Endothelial cell of umbilical vein (primary cell): ENCODE measurements around the gene SVOP. TPM values are rescaled to one million over a fixed set of nuclear protein-coding genes. Genes with fewer than 3 reads are reported as not detected.

Experiments
- BruUV-seq: library from RNA; stranded (reverse); fragments of 400-500 nt; replicated peaks from 2 replicates; lab custom pipeline; 2021; lab: Mats Ljungman, UMichigan
- CTCF ChIA-PET: fragments of 300-600, 350-600 bp; sonication (Branson Sonifier 250); formaldehyde crosslinking; loops from one replicate; lab custom pipeline; 2021; ENCODE audit warnings: antibody characterized with exemption, inconsistent platforms; lab: Charles Lee
- POLR2A ChIA-PET: fragments of 300-600, 350-600 bp; sonication (Branson Sonifier 250); formaldehyde crosslinking; loops from one replicate; lab custom pipeline; 2021; ENCODE audit warnings: antibody characterized with exemption, inconsistent platforms; lab: Charles Lee
- DNase-seq: peaks from one replicate; pipeline ENCODE4 v3.0.0-alpha.2; 2011; ENCODE audit warnings: low read depth, low spot score
- FAIRE-seq: peaks from 2 replicates; lab custom pipeline; 2011; peaks lifted over from hg19 to GRCh38; lab: Jason Lieb, UNC
- H2AFZ ChIP-seq: 2 replicates; pipeline ENCODE4 v1.6.0; 2012; ENCODE audit warnings: low read depth, low read length, control low read depth, inconsistent platforms
- H3K27ac ChIP-seq: 2 replicates; pipeline ENCODE4 v1.5.1; 2011; ENCODE audit warnings: low read depth, mild to moderate bottlenecking, control low read depth, low read length, moderate library complexity; ENCODE audit not compliant: insufficient read depth
- H3K27me3 ChIP-seq, 2 experiments: 2 replicates each; pipeline versions ENCODE4 v1.6.0 to v1.6.1; 2011; ENCODE audit warnings: low read length in 2 of 2, mixed read lengths in 1 of 2; ENCODE audit not compliant: control insufficient read depth in 2 of 2, insufficient read depth in 2 of 2
- H3K36me3 ChIP-seq, 2 experiments: 2 replicates in 1 of 2; 3 replicates in 1 of 2; pipeline ENCODE4 v1.5.1; 2011; ENCODE audit warnings: low read length in 2 of 2, mild to moderate bottlenecking in 1 of 2, moderate library complexity in 1 of 2; ENCODE audit not compliant: control insufficient read depth in 2 of 2, insufficient read depth in 2 of 2; ENCODE audit errors: extremely low read depth in 1 of 2
- H3K4me1 ChIP-seq: 3 replicates; pipeline ENCODE4 v1.5.1; 2011; ENCODE audit warnings: mild to moderate bottlenecking, low read length; ENCODE audit not compliant: control insufficient read depth, insufficient read depth; ENCODE audit errors: extremely low read depth
- H3K4me2 ChIP-seq: 2 replicates; pipeline ENCODE4 v1.6.1; 2011; ENCODE audit warnings: low read length, control low read depth, mixed read lengths; ENCODE audit not compliant: insufficient read depth
- H3K4me3 ChIP-seq, 3 experiments: fragments of 200-600 bp in 1 of 3; sonication (generic), shearing (Covaris generic) in 1 of 3; replicated peaks in 1 of 3; 2 replicates each; pipeline ENCODE4 v1.5.1; 2011 to 2016; ENCODE audit warnings: control low read depth in 3 of 3, low read length in 3 of 3, mild to moderate bottlenecking in 2 of 3, inconsistent platforms in 1 of 3, low read depth in 1 of 3, moderate library complexity in 1 of 3; ENCODE audit not compliant: insufficient read depth in 1 of 3
- H3K79me2 ChIP-seq: 2 replicates; pipeline ENCODE4 v1.6.0; 2012; ENCODE audit warnings: low read length, inconsistent platforms; ENCODE audit not compliant: control insufficient read depth, insufficient read depth
- H3K9ac ChIP-seq: replicated peaks from 2 replicates; pipeline ENCODE3; 2011; ENCODE audit warnings: low read length, control low read depth; ENCODE audit not compliant: insufficient read depth; ENCODE audit errors: extremely low read depth
- H3K9me1 ChIP-seq: replicated peaks from 3 replicates; pipeline ENCODE4 v1.6.0; 2011; ENCODE audit warnings: mild to moderate bottlenecking, low read length; ENCODE audit not compliant: control insufficient read depth, insufficient read depth; ENCODE audit errors: extremely low read depth
- H3K9me3 ChIP-seq: replicated peaks from 2 replicates; pipeline ENCODE4 v1.5.1; 2012; ENCODE audit warnings: low read length, inconsistent platforms; ENCODE audit not compliant: control insufficient read depth, insufficient read depth
- H4K20me1 ChIP-seq: replicated peaks from 2 replicates; pipeline ENCODE3; 2011; ENCODE audit warnings: mild to moderate bottlenecking, low read length; ENCODE audit not compliant: control insufficient read depth, insufficient read depth; ENCODE audit errors: extremely low read depth
- CTCF ChIP-seq, 2 donors: IDR thresholded peaks; 1 replicate in 1 of 2; 2 replicates in 1 of 2; pipeline ENCODE4 v1.5.1; 2011; ENCODE audit warnings: low read length in 2 of 2, mild to moderate bottlenecking in 2 of 2, moderate library complexity in 2 of 2, control low read depth in 1 of 2, inconsistent platforms in 1 of 2, low read depth in 1 of 2; ENCODE audit not compliant: insufficient read depth in 1 of 2; ENCODE audit errors: extremely low read depth in 1 of 2
- EZH2 ChIP-seq: IDR thresholded peaks from 2 replicates; pipeline ENCODE4 v1.6.1; 2012; ENCODE audit warnings: borderline replicate concordance, low read depth, mild to moderate bottlenecking, moderate library complexity, low read length, inconsistent platforms; ENCODE audit not compliant: severe bottlenecking
- FOS ChIP-seq: IDR thresholded peaks from 2 replicates; pipeline ENCODE4 v1.6.1; 2011; ENCODE audit warnings: mild to moderate bottlenecking, low read length, moderate library complexity, borderline replicate concordance; ENCODE audit not compliant: insufficient read depth
- GATA2 ChIP-seq: IDR thresholded peaks from 2 replicates; pipeline ENCODE4 v1.7.0; 2011; ENCODE audit warnings: low read depth, mild to moderate bottlenecking, moderate library complexity, mixed read lengths, low read length; ENCODE audit not compliant: insufficient read length, insufficient read depth
- JUN ChIP-seq: IDR thresholded peaks from 2 replicates; pipeline ENCODE4 v1.6.1; 2011; ENCODE audit warnings: borderline replicate concordance, low read depth; ENCODE audit not compliant: insufficient read length, insufficient read depth
- MAX ChIP-seq: IDR thresholded peaks from 2 replicates; pipeline ENCODE4 v1.6.1; 2011; ENCODE audit not compliant: insufficient read depth, insufficient read length
- MYC ChIP-seq: IDR thresholded peaks from one replicate; pipeline ENCODE4 v1.6.1; 2011; ENCODE audit warnings: mild to moderate bottlenecking, low read depth, low read length
- POLR2A ChIP-seq: IDR thresholded peaks from 2 replicates; pipeline ENCODE4 v1.6.1; 2012; ENCODE audit warnings: low read depth, mild to moderate bottlenecking, control low read depth, low read length
- POLR2AphosphoS5 ChIP-seq: IDR thresholded peaks from 2 replicates; pipeline ENCODE4 v1.6.1; 2012; ENCODE audit warnings: low read depth, mild to moderate bottlenecking, control low read depth, low read length, moderate library complexity; ENCODE audit not compliant: insufficient read depth
- dilution Hi-C: fragments of 300-500 bp; cut with MboI; formaldehyde crosslinking; loops from one replicate; pipeline ENCODE4 v1.15.0; 2019; ENCODE audit warnings: low sequenced_read_pairs; ENCODE audit not compliant: extremely low pct_ligation_motif_present
- intact Hi-C: fragments of 100-400 bp; cut with micrococcal nuclease; formaldehyde crosslinking; loops from one replicate; pipeline ENCODE4 v1.10.0; 2022
- polyA plus RNA-seq, 4 experiments: library from polyadenylated mRNA; depleted of rRNA in 3 of 4; stranded (reverse) in 3 of 4; unstranded in 1 of 4; fragments of >200 nt; gene quantifications; 2 replicates each; pipeline versions ENCODE4 v1.2.1 to v1.2.3, GENCODE V29; 2011 to 2012; ENCODE audit warnings: missing spikeins in 1 of 4
- total RNA-seq: library from RNA; stranded (reverse); gene quantifications from 2 replicates; pipeline ENCODE4 v1.2.3, GENCODE V29; 2021

Gene SVOP
- total and polyA plus RNA-seq, 2 donors (not counting 3 experiments of a cell fraction or from before 2014, with no cell fraction given), result not detected

GRCh38 chr12:108983227-108983626 lies 37.6 kb downstream of the SVOP start:
- CTCF ChIA-PET, result no interaction called here
- no peaks in the 10 kb centered on the region for H3K9me3 ChIP-seq
- H4K20me1 ChIP-seq, result no peaks in the 10 kb centered on the region
- no peaks in the 10 kb centered on the region for H3K36me3 ChIP-seq
- TF ChIP-seq MAX (no peak), POLR2A (no peak), MYC (no peak), CTCF (IDR thresholded peaks at IDR 0.05; ENCODE audit: extremely low read depth in 1 of 2, insufficient read depth in 1 of 2, low read depth in 1 of 2, low read length in 2 of 2) (no peak), POLR2AphosphoS5 (no peak), GATA2 (no peak), FOS (no peak), JUN (no peak), EZH2 (no peak)
- H3K9ac ChIP-seq, result no peak overlapping the region
- no peaks in the 10 kb centered on the region for H3K9me1 ChIP-seq
- H3K79me2 ChIP-seq, result no peaks in the 10 kb centered on the region
- POLR2A ChIA-PET, result no interaction called here
- H3K27me3 ChIP-seq, result no peaks in the 10 kb centered on the region
- no peak overlapping the region for H2AFZ ChIP-seq
- FAIRE-seq (no peak), DNase-seq (no peak)
- dilution Hi-C loops, result no loop called here
- intact Hi-C loops, result no loop called here
- H3K27ac ChIP-seq, result no peak overlapping the region
- H3K4me3 ChIP-seq, result no peak overlapping the region
- BruUV-seq, result no TSS peak
- H3K4me2 ChIP-seq, result no peak overlapping the region
- no peaks in the 10 kb centered on the region for H3K4me1 ChIP-seq
